SK-N-SH treated with all-trans-retinoic acid at 6 μM for 48 hours (cell line): ENCODE measurements around the gene EFHD1.

Source experiments
- CREB5 ChIP-seq: fragments of 250-450 bp; sonication (Bioruptor Pico); IDR thresholded peaks from 2 replicates; pipeline ENCODE4 v1.5.1; 2020; ENCODE audit warnings: low read depth, mild to moderate bottlenecking, moderate library complexity
- CSDC2 ChIP-seq: fragments of 250-450 bp; sonication (Bioruptor Pico); IDR thresholded peaks from 2 replicates; pipeline ENCODE4 v1.5.0; 2020; ENCODE audit warnings: mild to moderate bottlenecking, moderate library complexity
- CSRNP3 ChIP-seq: fragments of 250-450 bp; sonication (Bioruptor Pico); IDR thresholded peaks from 2 replicates; pipeline ENCODE4 v1.5.1; 2021; ENCODE audit warnings: mild to moderate bottlenecking, moderate library complexity
- RARB ChIP-seq: fragments of 250-450 bp; sonication (Bioruptor Pico); IDR thresholded peaks from 2 replicates; pipeline ENCODE4 v1.8.0; 2021; ENCODE audit warnings: mild to moderate bottlenecking, moderate library complexity
- ZFP3 ChIP-seq: fragments of 250-450 bp; sonication (Bioruptor Pico); IDR thresholded peaks from 2 replicates; pipeline ENCODE4 v1.5.0; 2020; ENCODE audit warnings: mild to moderate bottlenecking, moderate library complexity
- ZNF70 ChIP-seq: fragments of 450-650 bp; formaldehyde crosslinking; IDR thresholded peaks from 2 replicates; pipeline ENCODE4 v1.5.0; 2020; ENCODE audit warnings: mild to moderate bottlenecking, moderate library complexity
- ZNF8 ChIP-seq: fragments of 450-650 bp; formaldehyde crosslinking; IDR thresholded peaks from 2 replicates; pipeline ENCODE4 v1.5.0; 2020; ENCODE audit warnings: mild to moderate bottlenecking, moderate library complexity

- TF ChIP-seq CREB5 (CRISPR knock-in tag) (no peak), ZNF70 (no peak), RARB (CRISPR knock-in tag) (no peak), ZFP3 (CRISPR knock-in tag) (no peak), ZNF8 (no peak), CSDC2 (CRISPR knock-in tag) (no peak), CSRNP3 (no peak)
These were observed 95.4 kb downstream of the EFHD1 start for GRCh38 chr2:232728785-232729184.
